ENCODE measurements around the gene NDUFB10. TPM values are rescaled to one million over a fixed set of nuclear protein-coding genes. Genes with fewer than 3 reads are reported as not detected.

Gene NDUFB10
- total RNA-seq, 1 donor from 2014 or later, result 118 TPM

DNA sequence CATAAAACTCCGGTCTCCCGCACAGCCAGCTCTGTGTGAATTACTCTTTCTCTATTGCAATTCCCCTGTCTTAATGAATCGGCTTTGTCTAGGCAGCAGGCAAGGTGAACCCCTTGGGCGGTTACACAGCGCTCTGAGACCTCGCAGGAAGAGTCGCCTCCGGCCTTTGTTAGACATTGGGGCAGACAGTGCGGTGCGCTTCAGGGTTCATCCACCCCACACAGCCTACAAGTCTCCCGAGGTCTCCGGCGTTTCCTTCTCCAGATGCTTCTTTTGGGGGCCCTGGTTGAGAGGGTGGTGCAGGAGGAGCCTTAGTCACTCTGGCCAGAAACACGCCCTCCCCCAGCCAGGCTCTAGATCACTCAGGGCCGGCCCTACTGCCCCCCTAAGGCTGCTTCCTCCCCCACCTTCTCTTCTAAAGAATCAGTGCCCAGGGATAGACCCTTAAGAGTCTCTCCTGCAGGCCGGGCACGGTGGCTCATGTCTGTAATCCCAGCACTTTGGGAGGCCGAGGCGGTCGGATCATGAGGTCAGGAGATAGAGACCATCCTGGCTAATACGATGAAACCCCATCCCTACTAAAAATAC, 14.6 kb upstream of the NDUFB10 start:
- intact Hi-C loops (cut with micrococcal nuclease), result loop anchor here (5.0 kb wide), 2 partner anchors 82 to 1302 kb away; partner anchors contain the start of gene MCRIP2

DNA sequence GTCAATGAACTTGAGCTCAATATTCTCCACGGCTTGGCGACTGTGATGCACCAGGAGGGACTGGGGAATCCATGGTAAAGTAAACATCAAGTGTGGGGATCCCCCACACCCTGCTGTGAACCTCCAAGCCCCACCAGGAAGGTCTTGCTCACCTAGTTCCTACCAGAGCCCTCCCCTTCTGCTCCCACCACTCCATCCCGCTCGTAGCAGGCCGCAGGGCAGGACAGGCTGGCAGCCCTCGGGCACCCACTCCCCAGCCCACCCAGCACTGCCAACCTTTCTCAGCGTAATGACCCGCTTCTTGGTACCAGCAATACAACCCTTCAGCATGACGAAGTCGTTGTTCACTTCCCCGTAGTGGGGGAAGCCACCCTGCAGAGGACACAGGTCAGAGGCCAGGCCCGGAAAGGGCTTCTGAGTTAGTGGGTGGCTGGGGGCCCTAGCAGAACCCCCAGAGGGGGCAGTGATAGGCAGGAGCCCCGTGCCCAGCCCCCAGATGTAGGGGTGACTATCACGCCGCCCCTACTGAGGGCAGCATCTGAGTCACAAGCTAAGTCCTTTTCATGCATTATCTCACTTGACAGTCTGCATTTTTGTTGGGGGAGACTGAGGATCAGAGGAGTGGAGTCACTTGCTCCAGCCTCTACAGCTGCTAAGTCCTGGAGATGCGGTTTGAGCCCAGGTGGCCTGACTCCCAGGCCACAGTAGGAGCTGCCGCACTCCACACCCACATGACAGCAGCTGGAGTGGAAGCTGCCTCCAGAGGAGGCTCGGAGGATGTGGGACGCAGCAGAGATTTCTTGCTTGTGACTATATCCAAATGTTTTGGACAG, 13.6 kb upstream of the NDUFB10 start:
- intact Hi-C loops (cut with micrococcal nuclease), result no loop called here

DNA sequence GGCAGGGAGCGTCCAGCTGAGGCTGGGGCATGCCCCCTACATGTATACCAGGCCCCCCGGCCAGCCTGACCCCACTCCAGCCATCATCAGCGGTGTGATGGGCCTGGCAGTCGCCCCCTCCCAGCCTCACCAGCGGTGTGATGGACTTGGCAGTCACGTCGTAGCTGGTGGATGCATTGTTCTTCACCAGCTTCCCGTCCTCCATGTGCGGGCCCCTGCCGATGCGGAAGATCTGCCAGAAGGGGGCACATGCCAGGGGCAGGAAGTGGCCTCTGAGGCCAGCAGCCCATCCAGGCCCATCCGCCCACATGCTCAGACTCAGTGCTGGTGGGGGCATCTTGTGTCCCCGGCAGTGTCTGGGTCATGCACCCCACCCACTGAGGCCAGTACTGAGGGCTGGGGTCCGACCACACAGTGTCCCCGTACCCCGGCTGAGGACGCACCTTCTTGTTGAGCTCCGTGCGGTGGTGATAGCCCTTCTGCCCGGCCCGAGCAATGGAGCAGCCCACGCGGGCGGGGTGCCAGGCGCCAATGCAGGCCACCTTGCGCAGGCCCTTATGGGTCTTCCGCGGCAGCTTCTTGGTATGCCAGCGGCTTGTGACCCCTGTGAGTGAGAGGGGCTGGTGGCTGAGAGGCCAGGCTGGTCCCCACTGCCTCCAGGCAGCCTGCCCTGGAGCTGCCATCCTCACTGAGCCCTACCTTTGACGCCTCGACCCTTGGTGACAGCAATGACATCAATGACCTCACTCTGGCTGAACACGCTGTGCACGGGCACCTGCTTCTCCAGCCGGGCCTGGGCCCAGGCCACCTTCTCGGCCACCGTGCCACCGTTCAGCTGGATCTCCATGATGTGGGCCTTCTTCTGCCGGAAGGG, 12.6 kb upstream of the NDUFB10 start:
- intact Hi-C loops (cut with micrococcal nuclease), result no loop called here

GRCh38 chr16:1947369-1947670, 12.0 kb upstream of the NDUFB10 start:
- intact Hi-C loops (cut with micrococcal nuclease), result no loop called here

DNA sequence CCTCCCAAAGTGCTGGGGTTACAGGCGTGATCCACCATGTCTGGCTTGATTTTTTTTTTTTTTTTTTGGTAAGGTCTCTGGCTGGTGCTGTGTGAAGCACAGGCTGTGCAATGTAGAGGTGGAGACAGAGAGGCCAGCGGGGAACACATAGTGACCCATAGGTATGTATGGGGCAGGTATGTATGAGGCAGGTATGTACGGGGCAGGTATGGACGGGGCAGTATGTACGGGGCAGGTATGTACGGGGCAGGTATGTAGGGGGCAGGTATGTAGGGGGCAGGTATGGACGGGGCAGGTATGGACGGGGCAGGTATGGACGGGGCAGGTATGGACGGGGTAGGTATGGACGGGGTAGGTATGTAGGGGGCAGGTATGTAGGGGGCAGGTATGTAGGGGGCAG, 9.8 kb upstream of the NDUFB10 start:
- intact Hi-C loops (cut with micrococcal nuclease), result no loop called here

GRCh38 chr16:1950047-1950446, 9.3 kb upstream of the NDUFB10 start:
- intact Hi-C loops (cut with micrococcal nuclease), result no loop called here

DNA sequence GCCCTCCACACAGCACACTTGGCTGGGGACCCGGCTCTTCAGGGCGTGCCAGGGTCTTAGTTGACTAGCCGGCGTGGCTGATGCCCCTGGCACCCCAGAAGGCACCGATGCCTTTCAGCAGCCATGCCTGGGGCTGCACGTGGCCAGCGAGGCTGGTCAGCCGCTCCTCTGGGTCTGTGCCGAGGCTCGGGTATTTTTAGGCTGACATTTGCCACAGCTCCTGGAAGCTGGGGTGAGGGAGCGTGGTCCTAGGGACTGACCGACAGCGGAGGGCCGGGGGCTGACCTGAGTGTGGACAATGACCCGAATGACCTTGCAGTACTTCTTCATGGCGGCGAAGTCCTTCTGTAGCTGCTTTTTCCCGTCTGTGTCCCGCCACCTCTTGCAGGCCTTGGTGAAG, 8.8 kb upstream of the NDUFB10 start:
- intact Hi-C loops (cut with micrococcal nuclease), result no loop called here

DNA sequence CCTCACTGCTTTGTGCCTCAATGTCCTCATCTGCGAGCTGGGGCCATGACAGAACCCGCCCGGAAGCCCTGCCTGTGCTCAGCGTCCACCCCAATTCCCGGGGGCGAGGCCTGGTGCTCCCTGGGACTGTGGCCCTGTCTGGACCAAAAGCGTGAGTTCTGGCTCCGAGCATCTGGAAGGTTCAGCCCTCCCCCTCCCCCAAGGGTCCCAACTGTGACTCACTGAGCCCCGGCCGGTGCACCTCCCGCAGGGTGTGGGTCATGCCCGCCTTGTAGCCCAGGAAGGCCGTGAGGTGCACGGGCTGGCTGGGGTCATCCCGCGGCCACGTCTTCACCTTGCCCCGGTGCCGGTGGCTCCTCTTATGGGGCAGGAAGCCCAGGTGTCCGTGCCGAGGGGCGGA, 5.6 kb upstream of the NDUFB10 start:
- intact Hi-C loops (cut with micrococcal nuclease), result no loop called here

DNA sequence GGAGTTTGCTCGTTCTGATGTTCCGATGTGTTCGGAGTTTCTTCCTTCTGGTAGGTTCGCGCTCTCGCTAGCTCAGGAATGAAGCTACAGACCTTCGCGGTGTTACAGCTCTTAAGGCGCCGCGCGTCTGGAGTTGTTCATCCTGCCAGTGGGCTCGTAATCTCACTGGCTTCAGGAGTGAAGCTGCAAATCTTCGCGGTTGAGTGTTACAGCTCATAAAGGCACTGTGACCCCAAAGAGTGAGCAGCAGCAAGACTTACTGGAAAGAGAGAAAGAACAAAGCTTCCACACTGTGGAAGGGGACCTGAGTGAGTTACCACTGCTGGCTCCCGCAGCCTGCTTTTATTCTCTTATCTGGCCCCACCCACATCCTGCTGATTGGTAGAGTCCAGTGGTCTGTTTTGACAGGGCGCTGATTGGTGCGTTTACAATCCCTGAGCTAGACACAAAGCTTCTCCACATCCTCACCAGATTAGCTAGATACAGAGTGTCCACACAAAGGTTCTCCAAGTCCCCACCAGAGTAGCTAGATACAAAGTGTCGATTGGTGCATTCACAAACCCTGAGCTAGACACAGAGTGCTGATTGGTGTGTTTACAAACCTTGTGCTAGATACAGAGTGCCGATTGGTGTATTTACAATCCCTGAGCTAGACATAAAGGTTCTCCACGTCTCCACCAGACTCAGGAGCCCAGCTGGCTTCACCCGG, 1.8 kb upstream of the NDUFB10 start:
- intact Hi-C loops (cut with micrococcal nuclease), result loop anchor here (2.0 kb wide), 1 partner anchor 15 kb away; the partner anchor contains the start of gene TBL3

GRCh38 chr16:1958143-1958491, 1.2 kb upstream of the NDUFB10 start:
- intact Hi-C loops (cut with micrococcal nuclease), result loop anchor here (2.0 kb wide), 1 partner anchor 15 kb away; the partner anchor contains the start of gene TBL3

DNA sequence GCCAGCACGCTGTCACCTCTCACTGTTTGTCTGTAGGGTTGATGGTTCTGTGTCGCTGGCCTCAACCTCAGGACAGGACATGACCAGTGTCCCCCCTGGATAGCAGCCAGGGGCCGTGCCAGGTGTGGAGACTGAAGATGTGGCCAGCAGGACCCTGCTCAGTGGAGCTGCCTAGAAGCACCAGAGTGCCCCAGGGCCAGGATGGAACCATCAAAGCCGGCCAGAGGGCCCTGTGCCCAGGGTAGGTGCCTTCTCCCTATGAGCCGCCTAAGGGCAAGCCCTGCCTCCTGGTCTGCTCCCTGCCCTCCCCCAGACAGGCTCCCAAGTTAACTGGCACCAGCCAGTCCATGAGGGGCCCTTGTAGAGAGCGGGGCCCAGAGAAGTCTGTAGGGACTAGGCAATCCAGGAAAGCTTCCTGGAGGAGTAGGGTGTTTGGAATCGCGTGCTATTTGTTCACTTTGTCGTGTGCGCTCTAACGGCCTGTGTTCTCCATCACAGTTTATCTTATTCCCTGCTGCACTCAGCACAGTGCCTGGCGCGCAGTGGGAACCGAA, 546 bp upstream of the NDUFB10 start:
- intact Hi-C loops (cut with micrococcal nuclease), result loop anchor here (1.0 to 2.0 kb wide), 4 partner anchors 14 to 182 kb away; partner anchors contain the start of genes MSRB1, NTHL1, TBL3 and TSC2

DNA sequence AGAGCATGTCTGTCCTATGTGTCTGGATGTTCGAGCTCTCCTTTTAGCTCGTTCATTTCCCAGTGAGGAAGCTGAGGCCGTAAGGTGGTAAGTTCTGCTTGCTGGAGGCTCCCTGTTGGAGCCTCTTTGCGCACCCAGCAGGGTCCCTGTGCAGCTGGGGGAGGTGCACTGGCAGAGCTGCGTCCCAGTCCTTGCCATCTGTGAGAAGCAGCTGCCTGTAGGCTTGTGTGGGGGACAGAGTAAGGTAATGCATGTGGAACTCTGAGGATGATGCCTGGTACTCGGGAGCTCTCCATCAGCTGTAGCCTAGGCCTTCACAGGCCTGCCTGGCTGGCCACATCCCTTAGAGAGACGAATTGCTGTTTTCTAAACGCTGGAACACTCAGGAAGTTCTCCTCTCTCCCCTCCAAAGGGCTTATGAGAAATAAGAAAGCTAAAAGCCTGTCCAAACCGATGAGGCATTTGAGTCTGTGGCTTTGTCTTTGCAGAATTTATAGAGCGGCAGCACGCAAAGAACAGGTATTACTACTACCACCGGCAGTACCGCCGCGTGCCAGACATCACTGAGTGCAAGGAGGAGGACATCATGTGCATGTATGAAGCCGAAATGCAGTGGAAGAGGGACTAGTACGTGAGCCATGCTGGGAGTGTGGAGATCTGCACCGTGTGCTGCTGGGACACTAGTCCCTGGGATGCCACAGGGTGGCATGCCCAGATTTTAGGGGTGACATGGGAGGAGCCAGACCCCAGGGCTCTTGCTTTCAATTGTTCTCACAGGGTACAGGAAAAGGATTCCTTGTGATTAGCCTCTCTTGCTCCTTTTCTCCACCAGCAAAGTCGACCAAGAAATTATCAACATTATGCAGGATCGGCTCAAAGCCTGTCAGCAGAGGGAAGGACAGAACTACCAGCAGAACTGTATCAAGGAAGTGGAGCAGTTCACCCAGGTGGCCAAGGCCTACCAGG, 1.6 kb downstream of the NDUFB10 start:
- intact Hi-C loops (cut with micrococcal nuclease), result loop anchor here (10.0 kb wide), 1 partner anchor 346 kb away; the partner anchor contains the start of genes CRAMP1 and IFT140

- intact Hi-C loops (cut with micrococcal nuclease), result loop anchor here (10.0 kb wide), 1 partner anchor 347 kb away; the partner anchor contains the start of genes CRAMP1 and IFT140
These were observed 2.3 kb downstream of the NDUFB10 start for GRCh38 chr16:1961651-1962067.

DNA sequence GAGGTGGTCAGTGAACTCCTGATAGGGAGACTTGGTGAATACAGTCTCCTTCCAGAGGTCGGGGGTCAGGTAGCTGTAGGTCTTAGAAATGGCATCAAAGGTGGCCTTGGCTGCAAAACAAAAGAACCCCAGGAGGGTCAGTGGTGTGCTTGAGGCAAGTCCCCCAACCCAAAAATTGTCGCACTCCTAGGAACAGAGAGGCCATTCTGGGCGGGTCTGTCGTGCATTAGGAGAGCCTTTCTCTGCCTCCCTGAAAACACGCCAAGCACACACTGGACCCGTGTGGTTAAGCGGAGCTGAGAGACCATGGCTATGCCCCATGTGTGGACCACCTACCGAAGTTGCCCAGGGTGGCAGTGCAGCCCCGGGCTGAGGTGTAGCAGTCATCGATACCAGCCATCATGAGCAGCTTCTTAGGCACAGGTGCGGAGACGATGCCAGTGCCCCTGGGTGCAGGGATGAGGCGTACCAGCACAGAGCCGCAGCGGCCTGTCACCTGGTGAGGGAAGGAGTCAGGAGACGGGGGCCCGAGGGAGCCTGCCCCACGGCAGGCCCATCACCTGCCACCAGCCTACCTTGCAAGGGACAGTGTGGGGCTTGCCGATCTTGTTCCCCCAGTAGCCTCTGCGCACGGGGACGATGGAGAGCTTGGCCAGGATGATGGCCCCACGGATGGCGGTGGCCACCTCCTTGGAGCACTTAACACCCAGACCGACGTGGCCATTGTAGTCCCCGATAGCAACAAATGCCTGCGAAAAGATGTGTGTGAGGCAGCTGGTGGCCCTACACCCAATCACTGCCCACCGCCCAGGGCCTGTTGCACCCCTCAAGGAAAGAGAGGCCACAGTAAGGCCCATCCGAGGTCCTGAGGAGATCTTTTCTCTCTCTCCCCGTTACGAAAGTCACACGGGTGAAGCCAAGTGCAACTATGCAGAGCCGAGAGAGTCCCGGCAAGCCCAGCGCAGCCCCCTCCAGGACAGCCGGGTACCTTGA, 3.1 kb downstream of the NDUFB10 start:
- intact Hi-C loops (cut with micrococcal nuclease), result loop anchor here (10.0 kb wide), 1 partner anchor 348 kb away; the partner anchor contains the start of genes CRAMP1 and IFT140

DNA sequence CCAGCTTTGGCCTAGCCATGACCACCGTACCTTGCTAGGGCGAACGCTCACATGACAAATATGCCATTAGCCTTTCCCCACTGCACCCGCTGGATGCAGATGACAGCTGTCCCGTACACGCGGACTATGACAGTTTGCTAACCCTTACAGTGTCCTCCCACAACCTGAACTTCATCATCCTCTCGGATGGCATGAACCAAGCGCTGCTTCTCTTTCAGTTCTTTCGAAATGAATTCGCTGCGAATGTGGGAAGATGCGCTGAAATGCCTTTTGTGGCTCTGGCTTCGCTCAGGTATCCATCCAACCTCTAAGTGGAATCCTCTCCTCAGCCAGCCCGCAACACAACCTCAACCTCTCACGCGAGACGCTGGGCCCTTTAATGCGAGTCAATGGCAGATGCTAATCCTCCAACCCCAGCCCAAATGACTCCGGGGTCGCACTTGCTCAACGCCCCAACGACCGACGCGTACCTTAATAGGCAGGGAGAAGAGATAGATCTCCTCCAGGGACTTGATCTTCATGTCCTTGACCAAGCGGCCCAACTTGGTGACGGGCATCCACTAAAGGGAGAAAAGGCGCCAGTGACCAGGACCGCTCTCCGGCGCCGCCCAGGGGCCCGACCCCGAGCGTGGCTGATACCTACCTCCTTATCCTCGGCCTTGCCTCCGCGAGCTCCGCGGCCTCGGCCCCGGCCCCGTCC, 4.6 kb downstream of the NDUFB10 start:
- intact Hi-C loops (cut with micrococcal nuclease), result loop anchor here (1.0 to 10.0 kb wide), 8 partner anchors 8 to 349 kb away; partner anchors contain the start of genes CRAMP1, IFT140, MSRB1 and NTHL1

- intact Hi-C loops (cut with micrococcal nuclease), result loop anchor here (1.0 to 10.0 kb wide), 9 partner anchors 8 to 350 kb away; partner anchors contain the start of genes CRAMP1, IFT140, MLST8 and MSRB1
These were observed 5.4 kb downstream of the NDUFB10 start, which contains the start of gene RPS2 for GRCh38 chr16:1964506-1965395. Gene RPS2 (minus strand): TSS chr16:1964826. CDS start chr16:1964625, 201 bp downstream.

Data from T-helper 1 cell treated with Interleukin-12 subunit alpha and Interleukin-12 subunit beta and Interleukin-4 antibody, amounts not matched to agents 30 ng/mL and 1 ng/mL, for 36 hours (primary cell).